ENCODE results near the gene RBM17.
"Not testable (repeated sequence)": the region's sequence is repeated elsewhere in the genome, so short reads cannot be mapped to it uniquely, and the experiment has no call there.

Gene RBM17

GRCh38 chr10:6161921-6162320 lies 73.1 kb downstream of the RBM17 start:
- no peak for TF ChIP-seq ZFX (IDR thresholded peaks at IDR 0.05)
- TF ChIP-seq CTCF (conservative IDR thresholded peaks at IDR 0.05): no peak
- no peak overlapping the region for H3K27ac ChIP-seq

GRCh38 chr10:6162589-6163356 lies 73.9 kb downstream of the RBM17 start:
- no peak for TF ChIP-seq ZFX (IDR thresholded peaks at IDR 0.05)
- no peak for TF ChIP-seq CTCF (conservative IDR thresholded peaks at IDR 0.05)
- H3K27ac ChIP-seq: peak overlapping the region; percentile 97

GRCh38 chr10:6163364-6164270 lies 74.8 kb downstream of the RBM17 start:
- H3K27ac ChIP-seq: peak overlapping the region; percentile 97
- peak; percentile 98 for TF ChIP-seq ZFX (IDR thresholded peaks at IDR 0.05)
- no peak for TF ChIP-seq CTCF (conservative IDR thresholded peaks at IDR 0.05)

- no peak for TF ChIP-seq CTCF (conservative IDR thresholded peaks at IDR 0.05)
- no peak for TF ChIP-seq ZFX (IDR thresholded peaks at IDR 0.05)
- peak overlapping the region; percentile 97 for H3K27ac ChIP-seq
Measured at GRCh38 chr10:6164271-6165095, 75.6 kb downstream of the RBM17 start.

- TF ChIP-seq ZFX (IDR thresholded peaks at IDR 0.05) (no peak), CTCF (conservative IDR thresholded peaks at IDR 0.05) (no peak)
Measured at GRCh38 chr10:6165221-6165725, 76.4 kb downstream of the RBM17 start.

GRCh38 chr10:6165933-6166332 lies 77.1 kb downstream of the RBM17 start:
- H3K27ac ChIP-seq: not testable (repeated sequence)

More at GRCh38 chr10:6165221-6165725, 76.4 kb downstream of the RBM17 start:
- H3K27ac ChIP-seq: no peak overlapping the region

Data from C4-2B (cell line).